Breast epithelium (tissue), 3 donors: ENCODE measurements around the gene ADCY4.

Source experiments
- CTCF ChIP-seq, 3 donors: fragments of 450-650 bp; IDR thresholded peaks; one replicate each; pipeline ENCODE4 v1.5.1; 2016 to 2017; ENCODE audit warnings: antibody characterized with exemption in 3 of 3, mild to moderate bottlenecking in 3 of 3, moderate library complexity in 3 of 3
- POLR2A ChIP-seq: fragments of 450-650 bp; IDR thresholded peaks from one replicate; pipeline ENCODE4 v1.6.1; 2016; ENCODE audit warnings: antibody characterized with exemption, mild to moderate bottlenecking, moderate library complexity

GRCh38 chr14:24362241-24362960, 27.5 kb upstream of the ADCY4 start:
- TF ChIP-seq CTCF (IDR thresholded peaks at IDR 0.05), result no peak
- no peak for TF ChIP-seq POLR2A
